DLD1 (cell line): ENCODE measurements around the gene SZT2.
"Not testable (repeated sequence)": the region's sequence is repeated elsewhere in the genome, so short reads cannot be mapped to it uniquely, and the experiment has no call there.

ENCODE experiments used
- in situ Hi-C: cut with HindIII; loops from 2 replicates; pipeline ENCODE4 v1.10.0; 2017; ENCODE audit warnings: low sequenced_read_pairs

Gene SZT2

DNA sequence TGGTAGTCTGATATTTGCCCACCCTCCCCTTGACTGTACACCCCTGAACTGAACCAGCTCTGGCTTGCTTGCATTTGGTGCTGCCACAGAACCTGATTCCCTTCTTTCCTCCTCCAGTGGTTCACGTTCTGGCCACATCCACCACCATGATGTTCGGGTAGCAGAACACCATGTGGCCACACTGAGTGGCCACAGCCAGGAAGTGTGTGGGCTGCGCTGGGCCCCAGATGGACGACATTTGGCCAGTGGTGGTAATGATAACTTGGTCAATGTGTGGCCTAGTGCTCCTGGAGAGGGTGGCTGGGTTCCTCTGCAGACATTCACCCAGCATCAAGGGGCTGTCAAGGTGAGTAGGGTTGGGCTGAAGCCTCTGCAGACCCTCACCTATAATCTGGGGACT lies 29.1 kb upstream of the SZT2 start:
- in situ Hi-C loops: no loop called here

DNA sequence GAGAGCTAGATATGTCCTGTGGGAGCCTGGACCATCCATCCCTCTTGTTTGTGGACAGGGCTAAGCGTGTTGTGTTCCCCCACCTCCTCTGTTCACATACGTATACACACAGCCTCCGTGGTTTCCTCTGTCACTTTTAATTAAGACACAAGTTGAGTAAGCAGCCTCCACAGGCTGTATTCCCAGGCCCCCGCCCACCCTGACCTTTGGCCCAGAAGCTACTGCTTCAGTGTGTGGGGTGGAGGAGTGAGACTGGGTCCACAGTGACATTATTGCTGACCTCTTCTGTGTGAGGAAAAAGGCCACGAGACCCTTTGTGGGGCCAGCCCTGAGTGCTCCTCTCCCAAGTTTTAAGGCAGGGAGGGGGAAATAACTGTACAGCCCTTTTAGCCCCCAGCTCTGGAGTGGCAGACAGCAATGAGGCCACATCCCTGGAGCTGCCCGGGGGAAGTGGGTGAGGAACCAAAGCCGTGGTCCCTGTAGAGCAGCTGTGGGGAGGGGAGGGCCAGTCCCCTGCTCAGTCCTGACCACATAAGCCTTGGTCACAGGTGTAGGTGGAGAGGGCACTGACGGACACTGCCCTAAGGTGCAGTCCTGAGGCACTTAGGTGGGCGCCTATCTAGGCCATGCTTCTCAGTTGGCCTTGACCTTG lies 26.3 kb upstream of the SZT2 start:
- in situ Hi-C loops: no loop called here

DNA sequence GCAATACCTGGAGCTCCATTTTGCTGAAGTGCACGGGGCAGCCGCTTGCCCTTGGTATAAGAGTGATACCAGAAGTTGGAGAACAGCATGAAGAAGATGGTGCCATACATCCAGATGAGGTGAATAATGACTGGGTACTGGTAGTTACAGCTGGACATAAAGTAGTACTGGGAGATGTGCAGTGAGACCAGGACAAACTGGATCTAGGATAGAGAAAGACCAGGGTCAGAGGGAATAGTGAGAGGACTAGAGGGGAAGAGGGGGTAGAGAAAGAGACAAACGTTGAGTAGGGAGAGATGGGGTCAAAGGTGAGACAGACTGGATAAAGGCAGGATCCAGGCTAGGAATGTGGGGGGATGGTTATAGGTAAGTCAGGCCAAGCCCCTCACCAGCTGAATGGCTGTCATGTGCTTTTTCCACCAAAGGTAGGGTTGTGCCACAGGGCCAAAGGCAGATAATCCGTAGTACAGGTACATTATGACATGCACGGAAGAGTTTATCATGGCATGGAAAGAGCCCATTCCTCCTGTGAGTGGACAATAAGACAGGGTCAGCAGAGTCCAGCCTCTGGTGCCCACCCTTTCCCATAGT lies 25.7 kb upstream of the SZT2 start:
- in situ Hi-C loops: no loop called here

DNA sequence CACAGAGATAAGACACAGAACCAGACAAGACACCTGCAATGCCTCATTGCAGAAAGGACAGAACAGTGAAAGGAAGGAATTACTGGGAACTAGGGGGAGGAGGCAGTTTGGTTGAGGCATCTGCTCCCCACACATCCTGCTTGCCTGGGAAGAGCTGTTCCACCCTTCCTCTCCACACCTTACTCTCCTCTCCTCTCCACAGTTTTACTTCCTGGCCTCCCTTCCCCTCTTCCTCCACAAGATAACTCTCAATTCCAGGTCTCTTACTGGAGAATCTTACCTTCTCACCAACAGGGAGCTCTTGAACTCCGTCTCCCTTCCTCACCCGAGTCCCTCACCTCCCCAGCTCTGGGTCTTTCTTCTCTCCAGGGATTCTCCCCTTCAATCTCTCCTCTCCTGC lies 24.0 kb upstream of the SZT2 start:
- in situ Hi-C loops: no loop called here

DNA sequence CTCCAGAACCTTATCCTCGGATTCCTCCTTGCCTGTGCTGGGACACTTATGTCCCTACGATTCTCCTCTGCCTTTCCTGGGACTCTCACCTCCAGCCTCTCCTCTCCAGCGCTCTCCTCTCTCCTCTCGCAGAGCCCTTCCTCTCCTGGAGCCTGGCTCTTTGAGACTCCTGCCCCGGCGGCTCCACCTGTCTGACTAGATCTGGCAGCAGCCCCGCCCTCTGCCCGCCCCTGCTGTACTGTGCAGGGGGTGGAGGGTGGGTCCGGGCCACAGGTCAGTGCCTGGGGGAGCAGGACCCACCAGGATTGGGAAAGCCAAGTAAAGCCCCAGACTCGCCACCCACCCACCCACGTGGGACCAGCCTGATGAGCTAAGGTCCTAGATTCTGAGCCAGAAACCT lies 23.5 kb upstream of the SZT2 start:
- in situ Hi-C loops: no loop called here

DNA sequence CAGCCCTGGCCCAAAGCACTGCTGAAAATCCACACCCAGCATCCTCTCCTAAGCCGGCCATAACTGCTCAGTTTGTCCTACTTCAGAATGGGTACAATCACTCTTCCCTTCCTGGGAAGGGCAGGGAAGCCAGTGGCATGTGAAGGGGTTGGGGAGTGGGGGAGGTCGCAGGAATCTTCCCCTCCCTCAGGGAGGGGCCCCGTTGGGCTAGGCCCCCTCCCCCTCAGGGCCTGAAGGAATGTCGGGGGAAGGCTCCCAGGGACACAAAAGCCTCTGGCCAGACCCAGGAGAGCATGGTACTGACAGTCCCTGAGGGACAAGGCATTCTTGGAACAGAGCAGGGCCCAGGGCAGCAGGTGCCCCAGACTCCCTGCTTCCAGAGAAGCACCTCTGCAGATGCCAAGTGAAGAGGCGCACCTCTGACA lies 23.1 kb upstream of the SZT2 start:
- in situ Hi-C loops: no loop called here

DNA sequence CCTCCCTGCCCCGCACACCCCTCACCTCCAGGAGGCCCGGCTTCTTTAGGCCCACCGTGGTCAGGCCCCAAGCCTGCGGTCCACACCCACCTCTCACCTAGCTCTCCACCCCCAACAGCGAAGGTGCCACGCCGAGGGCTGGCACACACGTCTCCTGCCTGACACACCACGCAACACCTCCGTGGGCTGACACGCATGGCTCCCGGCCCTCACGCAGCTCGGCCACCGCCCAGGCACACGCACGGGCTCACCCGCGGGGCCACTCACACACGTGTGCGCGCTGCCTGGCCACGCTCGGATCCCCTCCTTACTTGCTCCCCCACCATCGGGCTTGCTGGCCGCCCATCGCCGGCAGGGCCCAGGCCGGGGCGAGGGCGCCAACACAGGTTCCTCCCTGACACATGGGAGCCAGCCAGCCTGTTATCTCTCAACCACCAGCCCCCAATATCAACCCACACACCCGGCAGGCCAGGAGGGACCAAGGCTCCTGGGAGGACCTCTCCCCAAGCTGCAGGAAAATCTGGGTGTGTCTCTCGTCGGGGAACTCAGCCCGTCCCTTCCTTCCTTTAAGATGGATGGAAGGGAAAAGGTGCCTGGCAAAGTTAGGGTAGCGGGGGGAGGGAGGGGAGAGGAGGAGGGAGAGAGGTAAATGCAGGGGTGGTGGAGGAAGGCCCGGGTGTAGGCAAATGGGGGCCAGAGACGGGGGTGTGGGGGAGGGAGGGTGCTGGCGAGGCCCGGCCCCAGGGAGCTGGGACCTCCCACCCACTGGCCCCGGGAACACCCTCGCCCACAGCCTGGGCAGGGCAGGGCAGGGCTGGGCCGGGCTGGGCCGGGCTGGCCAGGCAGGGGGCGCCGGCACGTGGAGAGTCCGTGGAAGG lies 22.4 kb upstream of the SZT2 start:
- in situ Hi-C loops: no loop called here

DNA sequence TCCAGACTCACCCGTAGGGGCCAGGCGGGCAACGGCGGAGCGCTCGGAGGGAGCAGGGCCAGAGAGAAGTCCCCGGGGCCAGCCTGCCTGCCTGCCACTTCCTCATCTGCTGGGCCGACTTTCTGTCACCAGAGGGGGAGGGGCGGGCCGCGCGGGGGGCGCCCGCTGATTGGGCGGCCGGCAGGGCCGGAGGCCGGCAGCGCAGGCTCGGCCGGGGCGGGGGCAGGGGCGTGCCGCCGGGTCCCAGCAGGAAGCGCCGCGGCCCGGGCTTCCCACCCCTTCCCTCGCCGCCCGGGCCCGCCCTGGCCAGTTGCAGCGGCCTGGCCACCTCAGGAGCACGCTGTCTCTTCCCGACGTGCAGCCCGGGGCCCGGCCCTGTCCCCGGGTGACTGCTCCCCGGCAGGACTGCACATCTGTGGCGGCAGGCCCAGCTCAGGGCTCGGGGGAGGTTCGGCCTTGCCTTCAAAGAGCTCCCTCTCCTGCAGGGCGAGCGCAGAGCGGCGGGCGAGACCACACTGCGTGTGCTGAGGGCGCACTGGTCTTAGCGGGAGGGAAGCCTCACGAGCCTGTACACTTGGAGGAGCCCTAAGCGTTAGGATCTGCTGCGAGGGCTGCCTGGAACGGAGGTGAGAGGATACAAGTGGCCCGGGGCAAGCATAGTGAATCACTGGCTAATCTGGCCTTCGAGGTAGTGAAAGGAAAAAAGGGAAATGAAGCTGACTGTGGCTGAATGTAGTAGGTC lies 21.6 kb upstream of the SZT2 start, which contains the start of gene ELOVL1:
ELOVL1 (minus strand) TSS at position 108 of the 742 bp plus-strand sequence. CDS start 2,402 bp downstream, outside the sequence.
- in situ Hi-C loops: no loop called here

DNA sequence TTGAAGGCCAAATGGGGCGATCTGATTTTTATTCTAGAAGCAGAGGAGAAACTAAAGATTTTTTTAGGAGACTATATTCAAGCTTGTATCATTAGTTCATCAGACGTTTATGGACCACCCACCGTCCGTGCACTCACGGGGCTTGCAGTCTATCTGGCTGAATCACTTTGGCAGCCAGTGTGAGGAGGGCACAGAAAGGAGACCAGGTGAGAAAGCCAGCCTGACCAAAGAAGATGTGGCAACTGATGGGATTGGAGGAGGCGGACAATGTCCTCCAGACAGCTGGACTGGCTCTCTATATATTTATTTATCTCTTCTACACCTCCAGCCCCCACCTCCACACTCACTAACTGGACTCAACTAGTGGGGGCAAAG lies 21.1 kb upstream of the SZT2 start:
- in situ Hi-C loops: no loop called here

DNA sequence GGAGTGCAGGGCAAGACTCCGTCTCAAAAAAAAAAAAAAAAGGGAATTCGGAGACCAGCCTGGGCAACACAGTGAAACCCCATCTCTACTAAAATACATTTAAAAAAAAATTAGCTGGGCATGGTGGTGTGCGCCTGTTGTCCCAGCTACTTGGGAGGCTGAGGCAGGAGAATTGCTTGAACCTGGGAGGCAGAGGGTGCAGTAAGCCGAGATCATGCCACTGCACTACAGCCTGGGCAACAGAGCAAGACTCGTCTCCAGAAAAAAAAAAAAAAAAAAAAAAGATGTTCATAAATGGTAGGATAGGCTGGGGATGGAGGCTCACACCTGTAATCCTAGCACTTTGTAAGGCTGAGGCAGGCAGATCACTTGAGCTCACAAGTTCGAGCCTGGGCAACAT lies 19.9 kb upstream of the SZT2 start:
- in situ Hi-C loops: not testable (repeated sequence)

DNA sequence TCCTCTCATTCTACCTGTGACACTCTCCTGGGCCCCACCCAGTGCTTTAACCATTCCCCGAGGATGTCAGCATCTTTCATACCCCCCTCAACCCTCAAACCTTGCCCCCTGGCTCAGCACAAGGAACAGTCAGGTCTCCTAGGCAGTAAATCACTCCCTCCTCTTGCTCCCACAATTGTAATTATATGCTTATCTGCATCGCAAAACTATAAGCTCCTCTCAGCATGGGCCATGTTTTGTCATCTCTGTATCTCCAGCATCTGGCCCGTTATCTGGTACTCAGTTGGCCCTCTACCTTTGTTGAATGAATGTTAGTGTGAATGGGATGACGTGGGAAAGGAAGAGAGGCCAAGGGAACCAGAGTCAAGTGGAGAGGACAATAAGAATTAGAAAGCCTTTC lies 19.1 kb upstream of the SZT2 start:
- in situ Hi-C loops: no loop called here

DNA sequence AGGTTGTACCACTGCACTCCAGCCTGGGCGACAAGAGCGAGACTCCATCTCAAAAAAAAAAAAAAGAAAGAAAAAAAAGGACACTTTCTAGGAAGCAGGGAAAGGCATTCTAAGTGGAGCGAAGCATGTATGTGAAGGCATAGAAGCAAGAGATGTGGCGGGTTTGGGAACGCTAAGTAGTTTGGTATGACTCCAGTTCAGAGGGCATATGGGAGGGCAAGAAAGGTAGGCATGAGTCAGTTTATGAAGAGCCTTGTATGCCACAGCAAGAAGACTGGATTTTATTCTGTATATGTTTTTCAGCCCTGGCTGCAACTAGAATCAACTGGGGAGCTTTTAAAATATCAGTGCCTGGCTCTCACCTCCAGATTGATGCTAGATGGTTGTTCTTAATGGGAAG lies 17.5 kb upstream of the SZT2 start:
- in situ Hi-C loops: no loop called here

DNA sequence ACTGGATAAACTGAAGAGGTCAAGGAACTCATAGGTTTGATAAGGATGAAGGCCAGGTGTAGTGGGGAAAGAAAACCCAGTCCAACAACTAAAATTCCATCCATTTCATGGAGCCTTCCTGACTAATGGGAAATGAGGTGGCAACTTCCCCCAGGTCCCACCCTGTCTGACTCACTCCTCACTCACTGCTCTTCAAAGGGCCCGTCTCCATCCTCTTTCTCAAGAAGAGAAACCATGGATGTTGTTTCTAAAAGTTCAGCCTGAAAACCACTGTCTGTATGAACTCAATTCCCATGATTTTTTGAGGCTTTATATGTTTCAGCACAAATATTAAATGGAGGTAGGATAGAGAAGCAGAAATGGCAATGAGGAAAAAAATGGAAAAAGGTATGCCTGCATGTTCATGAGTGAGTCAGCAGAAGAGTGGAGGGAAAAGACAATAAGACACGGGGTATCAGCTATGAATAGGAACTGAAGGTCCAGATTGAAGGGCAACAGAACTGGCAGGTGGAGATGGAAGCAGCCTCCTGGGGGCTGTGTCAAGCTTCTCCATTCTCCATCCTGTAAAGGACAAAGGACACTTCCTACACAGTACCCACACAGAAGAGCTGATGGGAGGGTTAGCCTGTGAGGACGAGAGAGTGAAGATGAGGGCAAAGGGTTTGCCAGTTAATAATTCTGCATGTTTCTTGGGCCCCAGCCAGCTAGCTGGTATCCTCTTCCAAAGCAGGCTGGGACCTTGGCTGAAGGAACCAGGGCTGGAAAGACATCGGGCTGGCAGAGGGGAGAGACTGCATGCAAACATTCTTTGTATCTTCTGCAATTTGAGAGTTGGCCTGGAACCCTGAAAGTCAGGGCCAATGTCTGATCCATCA lies 16.4 kb upstream of the SZT2 start:
- in situ Hi-C loops: no loop called here

DNA sequence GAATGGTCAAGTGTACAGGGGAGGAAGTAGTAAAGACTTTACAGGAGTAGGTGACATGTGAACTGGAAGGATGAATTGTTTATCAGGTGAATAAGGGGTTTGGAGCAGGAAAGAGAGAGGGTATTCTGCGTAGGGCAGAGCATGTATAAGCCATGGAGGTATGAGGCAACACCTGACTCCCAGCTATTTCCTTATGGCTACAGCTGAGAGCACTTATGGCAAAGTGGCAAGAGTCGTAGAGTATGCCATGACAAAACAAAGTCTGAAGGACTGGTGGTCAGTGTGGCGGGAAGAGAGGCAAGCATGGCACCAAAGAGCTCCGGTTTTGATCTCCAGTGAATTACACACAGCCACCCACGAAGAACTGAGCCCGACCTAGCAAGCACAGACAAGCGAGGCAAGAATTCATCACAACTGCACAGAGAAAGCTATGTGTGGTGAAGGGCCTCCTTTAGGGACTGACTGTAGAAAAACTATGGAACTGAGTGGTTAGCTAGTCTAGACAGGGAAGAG lies 12.9 kb upstream of the SZT2 start:
- in situ Hi-C loops: no loop called here

DNA sequence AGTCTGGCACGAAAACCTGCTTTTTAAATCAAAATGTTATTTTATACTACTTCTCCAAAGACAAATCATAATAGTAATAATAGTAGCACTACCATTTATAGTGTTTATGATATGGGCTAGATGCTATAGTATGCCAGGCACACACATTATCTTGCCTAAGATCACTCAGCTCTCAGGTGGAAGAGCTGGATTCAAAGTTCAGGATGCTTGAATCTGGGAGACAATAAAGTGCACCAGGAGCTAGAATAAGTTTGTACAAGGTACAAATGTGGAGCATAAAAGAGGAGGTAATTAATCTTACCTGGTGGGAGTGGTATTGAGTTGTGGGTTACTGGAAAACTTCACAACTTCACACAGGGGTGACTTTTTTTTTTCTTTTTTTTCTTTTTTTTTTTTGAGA lies 11.9 kb upstream of the SZT2 start:
- in situ Hi-C loops: no loop called here

DNA sequence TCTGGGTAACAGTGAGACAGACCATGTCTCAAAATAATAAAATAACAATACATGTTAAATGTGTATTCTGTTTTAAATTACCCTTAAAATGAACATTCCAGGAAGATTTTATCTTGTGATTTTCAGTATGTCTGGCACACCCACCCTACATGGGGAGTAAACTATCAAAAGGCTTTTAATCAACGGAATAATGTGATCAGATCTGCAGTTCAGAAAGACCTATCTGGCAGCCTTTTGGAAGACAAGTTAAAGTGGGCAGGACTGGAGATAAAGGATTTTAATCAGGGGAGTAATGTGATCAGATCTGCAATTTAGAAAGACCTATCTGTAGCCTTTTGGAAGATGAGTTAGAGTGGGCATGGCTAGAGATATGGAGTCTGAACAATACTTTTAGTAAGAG lies 10.2 kb upstream of the SZT2 start:
- in situ Hi-C loops: no loop called here

DNA sequence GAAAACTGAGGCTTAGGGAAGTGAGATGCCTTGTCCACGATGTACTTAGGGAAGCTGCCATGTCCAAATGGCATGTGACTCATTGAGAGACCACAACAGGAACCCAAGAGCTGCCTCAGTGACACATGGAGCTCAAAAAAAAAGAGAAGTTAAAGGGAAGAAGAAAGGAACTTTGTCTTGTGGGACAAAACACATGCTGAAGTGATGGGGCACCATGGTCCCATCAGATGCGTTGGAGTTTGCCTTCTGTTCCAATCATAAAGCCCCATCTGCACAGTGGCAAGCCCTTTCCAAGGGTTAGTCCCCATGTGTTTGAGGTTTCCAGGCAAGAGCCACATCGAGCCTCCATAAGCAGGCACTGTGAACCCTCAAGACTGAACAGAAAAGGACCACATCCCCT lies 8.1 kb upstream of the SZT2 start:
- in situ Hi-C loops: no loop called here

DNA sequence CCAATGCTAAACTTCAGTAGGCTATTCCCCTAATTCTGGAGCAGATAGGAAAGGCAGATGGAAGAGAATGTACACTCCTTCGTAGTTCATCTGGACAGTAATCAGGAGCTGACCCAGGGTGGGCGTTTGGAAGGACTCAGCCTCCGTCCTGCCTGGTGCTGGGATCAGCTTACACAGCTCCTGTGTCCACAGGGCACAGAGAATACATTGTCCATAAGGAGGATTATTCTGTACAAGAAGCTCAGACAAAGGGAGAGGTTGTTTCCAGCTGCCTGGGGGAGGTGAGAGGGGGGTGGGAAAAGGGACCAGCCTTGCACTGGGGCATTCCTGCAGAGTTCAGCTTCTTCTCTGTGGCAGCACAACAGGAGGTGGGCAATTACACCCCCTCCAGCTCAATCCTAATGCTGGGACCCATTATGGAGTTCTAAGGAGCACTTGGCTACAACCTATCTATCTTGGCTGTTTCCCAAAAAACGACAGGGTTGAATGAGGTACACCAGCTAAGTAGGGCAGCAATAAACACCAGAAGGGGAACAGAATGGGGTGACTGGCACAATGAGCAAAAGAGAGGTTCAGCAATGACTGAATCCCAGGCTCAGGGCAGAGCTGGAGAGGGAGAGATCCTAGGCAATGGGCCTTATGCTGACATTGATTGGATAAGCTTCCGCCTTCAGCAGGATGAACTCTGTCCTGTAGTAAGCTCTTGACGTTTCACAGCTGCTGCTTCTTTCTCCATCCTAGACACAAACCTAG lies 7.5 kb upstream of the SZT2 start:
- in situ Hi-C loops: no loop called here

DNA sequence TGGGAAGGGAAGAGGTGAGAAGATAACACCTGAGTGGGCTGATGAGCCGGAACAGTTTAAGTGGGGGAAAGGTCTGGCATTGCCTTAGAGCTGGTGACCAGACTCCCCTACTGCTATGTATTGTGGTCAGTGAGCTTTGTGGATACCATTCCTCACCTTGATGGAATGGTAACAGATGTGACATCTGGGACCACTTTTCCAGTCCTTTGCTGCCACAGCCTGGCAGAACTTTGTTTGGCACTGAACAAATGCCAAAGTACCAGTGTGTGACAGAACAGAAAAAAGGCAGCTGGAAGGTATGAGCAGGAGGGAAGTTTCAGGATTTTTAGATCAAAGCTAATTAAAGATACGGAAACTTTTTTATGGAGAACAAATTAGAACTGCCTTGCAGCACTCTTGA lies 6.2 kb upstream of the SZT2 start:
- in situ Hi-C loops: no loop called here
